ENCODE data around the gene HYAL2. TPM values are rescaled to one million over a fixed set of nuclear protein-coding genes. Genes with fewer than 3 reads are reported as not detected.

The HYAL2 gene
- total RNA-seq, 5 donors from 2014 or later (not counting 1 experiment from before 2014, with no cell fraction given): 0.50 to 6.8 (median 3.0) TPM

Other genes starting within 250 kb of the HYAL2 start
- 100 to 1,000 TPM; 293 to 354 (median 316) TPM for gene RBM5, start 233.8 kb downstream of the HYAL2 start, total RNA-seq
- under 1 TPM in 4 of 5 donors, not detected in 1; 0.32 to 0.46 (median 0.36) TPM for gene SEMA3F, start 167.4 kb downstream of the HYAL2 start, total RNA-seq
- gene GNAT1, start 131.1 kb downstream of the HYAL2 start, total RNA-seq: under 1 TPM in 1 of 5 donors, not detected in 4; 0.28 TPM
- gene SLC38A3, start 117.5 kb downstream of the HYAL2 start, total RNA-seq: under 1 TPM in 4 of 5 donors, not detected in 1; 0.29 to 0.98 (median 0.44) TPM
- gene GNAI2, start 86.5 kb downstream of the HYAL2 start, total RNA-seq: 100 to 1,000 TPM; 257 to 313 (median 287) TPM
- 1 to 10 TPM in 3 of 5 donors, under 1 TPM in 2; 0.33 to 2.5 (median 1.5) TPM for gene SEMA3B, start 53.6 kb downstream of the HYAL2 start, total RNA-seq
- not detected for gene LSMEM2, start 43.7 kb downstream of the HYAL2 start, total RNA-seq
- gene IFRD2, start 30.3 kb downstream of the HYAL2 start, total RNA-seq: 10 to 100 TPM; 50.0 to 91.2 (median 75.9) TPM
- 1 to 10 TPM; 2.6 to 6.2 (median 3.9) TPM for gene HYAL3, start 23.3 kb downstream of the HYAL2 start, total RNA-seq
- 10 to 100 TPM; 33.8 to 45.7 (median 43.9) TPM for gene NAA80, start 23.3 kb downstream of the HYAL2 start, total RNA-seq
- gene HYAL1, start 19.2 kb downstream of the HYAL2 start, total RNA-seq: under 1 TPM in 3 of 5 donors, not detected in 2; 0.61 to 0.79 (median 0.69) TPM
- gene TUSC2, start 5.5 kb upstream of the HYAL2 start, total RNA-seq: 10 to 100 TPM; 14.9 to 33.1 (median 26.8) TPM
- 100 to 1,000 TPM in 1 of 5 donors, 10 to 100 TPM in 4; 73.2 to 153 (median 79.6) TPM for gene RASSF1, start 18.1 kb upstream of the HYAL2 start, total RNA-seq
- 1 to 10 TPM; 1.2 to 6.1 (median 2.9) TPM for gene ZMYND10, start 23.0 kb upstream of the HYAL2 start, total RNA-seq
- gene NPRL2, start 28.0 kb upstream of the HYAL2 start, total RNA-seq: 10 to 100 TPM; 26.6 to 52.2 (median 48.1) TPM
- gene CYB561D2, start 28.1 kb upstream of the HYAL2 start, total RNA-seq: 10 to 100 TPM; 25.7 to 45.3 (median 32.7) TPM
- 10 to 100 TPM; 13.9 to 35.2 (median 33.1) TPM for gene TMEM115, start 36.8 kb upstream of the HYAL2 start, total RNA-seq
- gene CACNA2D2, start 180.9 kb upstream of the HYAL2 start, total RNA-seq: 1 to 10 TPM; 2.6 to 8.9 (median 4.1) TPM
- gene C3orf18, start 245.0 kb upstream of the HYAL2 start, total RNA-seq: 10 to 100 TPM; 15.3 to 24.7 (median 19.5) TPM
- 10 to 100 TPM; 35.5 to 66.6 (median 42.0) TPM for gene HEMK1, start 246.8 kb upstream of the HYAL2 start, total RNA-seq